ENCODE data around the gene JAKMIP2. TPM values are rescaled to one million over a fixed set of nuclear protein-coding genes. Genes with fewer than 3 reads are reported as not detected.
"Not testable (repeated sequence)": the region's sequence is repeated elsewhere in the genome, so short reads cannot be mapped to it uniquely, and the experiment has no call there.

The JAKMIP2 gene
- total and polyA plus RNA-seq, 4 donors: 0.13 to 1.9 (median 0.42) TPM; not detected in 1

GRCh38 chr5:147557876-147558745 lies 224.4 kb downstream of the JAKMIP2 start:
- DNase-seq (no peak), ATAC-seq (ENCODE audit: low FRiP score) (no peak)
- H3K27me3 ChIP-seq (ENCODE audit: control insufficient read depth in 1 of 2, insufficient read depth in 2 of 2, low read length in 1 of 2): no peaks in the 10 kb centered on the region
- no peak overlapping the region for H3K27ac ChIP-seq (ENCODE audit: low read depth in 1 of 2, low read length in 2 of 2)
- H3K9me3 ChIP-seq (ENCODE audit: control insufficient read depth, low read length): no peaks in the 10 kb centered on the region
- intact Hi-C loops (cut with DNase I): loop anchor here (2.0 to 5.0 kb wide), 3 partner anchors 103 to 326 kb away; no protein-coding TSS in a partner anchor
- H3K4me1 ChIP-seq (ENCODE audit: control insufficient read depth in 1 of 2, insufficient read depth in 2 of 2, low read length in 2 of 2): no peaks in the 10 kb centered on the region
- H3K4me3 ChIP-seq (ENCODE audit: low read length in 2 of 2): no peak overlapping the region
- H3K36me3 ChIP-seq (ENCODE audit: control insufficient read depth in 1 of 2, insufficient read depth in 2 of 2, low read length in 1 of 2): no peaks in the 10 kb centered on the region
- WGBS, 2 donors: 84 to 86% methylated on average over 8 of the region's 8 CpGs

- H3K27me3 ChIP-seq (ENCODE audit: control insufficient read depth in 1 of 2, insufficient read depth in 2 of 2, low read length in 1 of 2): no peaks in the 10 kb centered on the region
- ATAC-seq (ENCODE audit: low FRiP score) (no peak), DNase-seq (no peak)
- peak overlapping the region; percentile 41 to 67 for H3K27ac ChIP-seq (ENCODE audit: low read depth in 1 of 2, low read length in 2 of 2)
- H3K4me1 ChIP-seq (ENCODE audit: control insufficient read depth in 1 of 2, insufficient read depth in 2 of 2, low read length in 2 of 2): peaks cover 0 to 7% of the 10 kb centered on the region in 2 donors
- no peaks in the 10 kb centered on the region for H3K36me3 ChIP-seq (ENCODE audit: control insufficient read depth in 1 of 2, insufficient read depth in 2 of 2, low read length in 1 of 2)
- 81 to 82% methylated on average over 7 of the region's 7 CpGs for WGBS, 2 donors
- no peaks in the 10 kb centered on the region for H3K9me3 ChIP-seq (ENCODE audit: control insufficient read depth, low read length)
- no peak overlapping the region for H3K4me3 ChIP-seq (ENCODE audit: low read length in 2 of 2)
- intact Hi-C loops (cut with DNase I): loop anchor here (5.0 kb wide), 2 partner anchors 153 to 323 kb away; no protein-coding TSS in a partner anchor
Observed at GRCh38 chr5:147555176-147555575, 227.4 kb downstream of the JAKMIP2 start.

GRCh38 chr5:147554261-147554817 lies 228.2 kb downstream of the JAKMIP2 start:
- Histone ChIP-seq H3K4me1 (ENCODE audit: control insufficient read depth in 1 of 2, insufficient read depth in 2 of 2, low read length in 2 of 2) (peaks cover 0 to 7% of the 10 kb centered on the region in 2 donors), H3K9me3 (ENCODE audit: control insufficient read depth, low read length) (no peaks in the 10 kb centered on the region), H3K27ac (ENCODE audit: low read depth in 1 of 2, low read length in 2 of 2) (peak overlapping the region; percentile 67 to 86), H3K36me3 (ENCODE audit: control insufficient read depth in 1 of 2, insufficient read depth in 2 of 2, low read length in 1 of 2) (no peaks in the 10 kb centered on the region), H3K27me3 (ENCODE audit: control insufficient read depth in 1 of 2, insufficient read depth in 2 of 2, low read length in 1 of 2) (no peaks in the 10 kb centered on the region), H3K4me3 (ENCODE audit: low read length in 2 of 2) (peak overlapping the region in 1 of 2 donors; percentile 3)
- intact Hi-C loops (cut with DNase I): loop anchor here (1.0 to 5.0 kb wide), 2 partner anchors 18 to 42 kb away; partner anchors contain the start of gene DPYSL3 (in 1 of the 2)
- WGBS, 2 donors: 1 to 7% methylated on average over 7 of the region's 7 CpGs
- DNase-seq (no peak), ATAC-seq (ENCODE audit: low FRiP score) (peak; percentile 80)

- intact Hi-C loops (cut with DNase I): loop anchor here (1.0 to 5.0 kb wide), 2 partner anchors 18 to 42 kb away; partner anchors contain the start of gene DPYSL3 (in 1 of the 2)
- 15 to 20% methylated on average over 5 of the region's 5 CpGs for WGBS, 2 donors
- DNase-seq: peak in 1 of 2 donors; percentile 53
- ATAC-seq (ENCODE audit: low FRiP score): peak; percentile 25
- not testable (repeated sequence) for H3K4me3 ChIP-seq (ENCODE audit: low read length in 2 of 2); H3K27me3 ChIP-seq (ENCODE audit: control insufficient read depth in 1 of 2, insufficient read depth in 2 of 2, low read length in 1 of 2); H3K4me1 ChIP-seq (ENCODE audit: control insufficient read depth in 1 of 2, insufficient read depth in 2 of 2, low read length in 2 of 2); H3K36me3 ChIP-seq (ENCODE audit: control insufficient read depth in 1 of 2, insufficient read depth in 2 of 2, low read length in 1 of 2); H3K9me3 ChIP-seq (ENCODE audit: control insufficient read depth, low read length)
- peak overlapping the region; percentile 61 to 67 for H3K27ac ChIP-seq (ENCODE audit: low read depth in 1 of 2, low read length in 2 of 2)
Observed at GRCh38 chr5:147553817-147554216, 228.7 kb downstream of the JAKMIP2 start.

- H3K27ac ChIP-seq (ENCODE audit: low read depth in 1 of 2, low read length in 2 of 2): no peak overlapping the region
- no peak overlapping the region for H3K4me3 ChIP-seq (ENCODE audit: low read length in 2 of 2)
- peaks cover 0 to 7% of the 10 kb centered on the region in 2 donors for H3K4me1 ChIP-seq (ENCODE audit: control insufficient read depth in 1 of 2, insufficient read depth in 2 of 2, low read length in 2 of 2)
- no peaks in the 10 kb centered on the region for H3K9me3 ChIP-seq (ENCODE audit: control insufficient read depth, low read length)
- no peak for ATAC-seq (ENCODE audit: low FRiP score)
- 64 to 72% methylated on average over 4 of the region's 4 CpGs for WGBS, 2 donors
- H3K36me3 ChIP-seq (ENCODE audit: control insufficient read depth in 1 of 2, insufficient read depth in 2 of 2, low read length in 1 of 2): no peaks in the 10 kb centered on the region
- intact Hi-C loops (cut with DNase I): loop anchor here in 1 of 2 donors (5.0 kb wide), 1 partner anchor 41 kb away; the partner anchor contains the start of gene DPYSL3
- no peak for DNase-seq
- H3K27me3 ChIP-seq (ENCODE audit: control insufficient read depth in 1 of 2, insufficient read depth in 2 of 2, low read length in 1 of 2): no peaks in the 10 kb centered on the region
Observed at GRCh38 chr5:147552897-147553296, 229.6 kb downstream of the JAKMIP2 start.

- 6% methylated on average over 1 of the region's 1 CpG for WGBS, 2 donors
- H3K4me3 ChIP-seq (ENCODE audit: low read length in 2 of 2): no peak overlapping the region
- H3K9me3 ChIP-seq (ENCODE audit: control insufficient read depth, low read length): no peaks in the 10 kb centered on the region
- H3K27me3 ChIP-seq (ENCODE audit: control insufficient read depth in 1 of 2, insufficient read depth in 2 of 2, low read length in 1 of 2): no peaks in the 10 kb centered on the region
- peaks cover 0 to 7% of the 10 kb centered on the region in 2 donors for H3K4me1 ChIP-seq (ENCODE audit: control insufficient read depth in 1 of 2, insufficient read depth in 2 of 2, low read length in 2 of 2)
- DNase-seq (no peak), ATAC-seq (ENCODE audit: low FRiP score) (no peak)
- H3K36me3 ChIP-seq (ENCODE audit: control insufficient read depth in 1 of 2, insufficient read depth in 2 of 2, low read length in 1 of 2): no peaks in the 10 kb centered on the region
- no peak overlapping the region for H3K27ac ChIP-seq (ENCODE audit: low read depth in 1 of 2, low read length in 2 of 2)
- intact Hi-C loops (cut with DNase I): loop anchor here in 1 of 2 donors (5.0 kb wide), 1 partner anchor 39 kb away; the partner anchor contains the start of gene DPYSL3
Observed at GRCh38 chr5:147551677-147552076, 230.9 kb downstream of the JAKMIP2 start.

- DNase-seq (peak in 1 of 2 donors; percentile 53), ATAC-seq (ENCODE audit: low FRiP score) (peak; percentile 70)
- intact Hi-C loops (cut with DNase I): loop anchor here in 1 of 2 donors (5.0 kb wide), 1 partner anchor 35 kb away; the partner anchor contains the start of gene DPYSL3
- Histone ChIP-seq H3K4me3 (ENCODE audit: low read length in 2 of 2) (no peak overlapping the region), H3K27me3 (ENCODE audit: control insufficient read depth in 1 of 2, insufficient read depth in 2 of 2, low read length in 1 of 2) (no peaks in the 10 kb centered on the region), H3K4me1 (ENCODE audit: control insufficient read depth in 1 of 2, insufficient read depth in 2 of 2, low read length in 2 of 2) (peaks cover 0 to 7% of the 10 kb centered on the region in 2 donors), H3K27ac (ENCODE audit: low read depth in 1 of 2, low read length in 2 of 2) (no peak overlapping the region), H3K36me3 (ENCODE audit: control insufficient read depth in 1 of 2, insufficient read depth in 2 of 2, low read length in 1 of 2) (no peaks in the 10 kb centered on the region), H3K9me3 (ENCODE audit: control insufficient read depth, low read length) (no peaks in the 10 kb centered on the region)
- WGBS, 2 donors: 6% methylated on average over 3 of the region's 3 CpGs
Observed at GRCh38 chr5:147547730-147548129, 234.8 kb downstream of the JAKMIP2 start.

- H3K27me3 ChIP-seq (ENCODE audit: control insufficient read depth in 1 of 2, insufficient read depth in 2 of 2, low read length in 1 of 2): no peaks in the 10 kb centered on the region
- intact Hi-C loops (cut with DNase I): no loop called here
- WGBS, 2 donors: 87 to 90% methylated on average over 5 of the region's 5 CpGs
- H3K27ac ChIP-seq (ENCODE audit: low read depth in 1 of 2, low read length in 2 of 2): no peak overlapping the region
- DNase-seq (no peak), ATAC-seq (ENCODE audit: low FRiP score) (no peak)
- H3K4me1 ChIP-seq (ENCODE audit: control insufficient read depth in 1 of 2, insufficient read depth in 2 of 2, low read length in 2 of 2): no peaks in the 10 kb centered on the region
- no peaks in the 10 kb centered on the region for H3K9me3 ChIP-seq (ENCODE audit: control insufficient read depth, low read length)
- no peak overlapping the region for H3K4me3 ChIP-seq (ENCODE audit: low read length in 2 of 2)
- H3K36me3 ChIP-seq (ENCODE audit: control insufficient read depth in 1 of 2, insufficient read depth in 2 of 2, low read length in 1 of 2): no peaks in the 10 kb centered on the region
Observed at GRCh38 chr5:147544556-147544955, 238.0 kb downstream of the JAKMIP2 start.
